Activated naive CD8-positive, alpha-beta T cell treated with anti-CD3 and anti-CD28 coated beads for 36 hours (primary cell): Measurements from ENCODE around the gene FAXDC2. TPM values are rescaled to one million over a fixed set of nuclear protein-coding genes. Genes with fewer than 3 reads are reported as not detected.
A peak's percentile ranks its signal among the peaks of the same experiment; 100 is the strongest.
"Not testable (repeated sequence)": the region's sequence is repeated elsewhere in the genome, so short reads cannot be mapped to it uniquely, and the experiment has no call there.

Source experiments
- DNase-seq: peaks from one replicate; pipeline ENCODE4 v3.0.0; 2021
- H3K27ac Mint-ChIP-seq: one replicate; pipeline ENCODE4 v1.8.0; 2022; ENCODE audit warnings: mild to moderate bottlenecking, moderate library complexity, mixed read lengths
- H3K27me3 Mint-ChIP-seq: one replicate; pipeline ENCODE4 v1.8.0; 2022; ENCODE audit warnings: mild to moderate bottlenecking, mixed read lengths
- H3K36me3 Mint-ChIP-seq: one replicate; pipeline ENCODE4 v1.8.0; 2021; ENCODE audit warnings: mild to moderate bottlenecking, mixed read lengths
- H3K4me1 Mint-ChIP-seq: one replicate; pipeline ENCODE4 v1.8.0; 2021; ENCODE audit warnings: mixed read lengths
- H3K4me3 Mint-ChIP-seq: one replicate; pipeline ENCODE4 v1.8.0; 2022; ENCODE audit warnings: mild to moderate bottlenecking, moderate library complexity, mixed read lengths
- H3K9me3 Mint-ChIP-seq: one replicate; pipeline ENCODE4 v1.8.0; 2022; ENCODE audit warnings: mixed read lengths
- total RNA-seq, 2 experiments: library from RNA; stranded (reverse); gene quantifications; one replicate each; pipeline ENCODE4 v1.2.3, GENCODE V29; 2021

The FAXDC2 gene
- total RNA-seq, 2 experiments from 2014 or later = 0.08 TPM; not detected in 1

DNA sequence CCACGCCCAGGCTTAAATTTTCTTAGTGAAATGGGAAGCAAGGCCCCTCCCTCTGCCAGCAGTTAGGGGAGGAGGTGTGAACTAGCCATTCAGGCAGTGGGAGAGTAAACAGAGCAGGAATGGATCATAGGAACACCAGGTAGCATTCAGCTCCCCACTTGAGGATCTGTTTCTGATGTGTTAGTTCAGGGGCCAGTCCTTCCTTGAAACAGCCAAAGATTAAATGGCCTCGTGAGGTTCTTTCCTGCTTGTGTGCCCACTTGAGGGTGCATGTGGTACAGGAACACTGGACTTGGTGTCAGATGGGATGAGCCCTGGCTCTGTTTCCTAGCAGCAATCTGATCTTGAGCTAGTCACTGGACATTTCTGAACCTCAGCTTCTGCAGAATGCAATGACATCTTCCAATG is 21.2 kb downstream of the FAXDC2 start:
- Mint-ChIP-seq H3K9me3 (no peaks in the 10 kb centered on the region), H3K36me3 (peaks cover 34% of the 10 kb centered on the region), H3K4me1 (peaks cover 27% of the 10 kb centered on the region), H3K27ac (peak overlapping the region; percentile 20), H3K27me3 (no peaks in the 10 kb centered on the region), H3K4me3 (no peak overlapping the region)
- DNase-seq = no peak

- Mint-ChIP-seq H3K27ac (no peak overlapping the region), H3K4me1 (peaks cover 13% of the 10 kb centered on the region), H3K9me3 (no peaks in the 10 kb centered on the region), H3K27me3 (no peaks in the 10 kb centered on the region), H3K4me3 (no peak overlapping the region), H3K36me3 (peaks cover 20% of the 10 kb centered on the region)
- no peak for DNase-seq
Observed at GRCh38 chr5:154824070-154824469, 26.3 kb downstream of the FAXDC2 start.

DNA sequence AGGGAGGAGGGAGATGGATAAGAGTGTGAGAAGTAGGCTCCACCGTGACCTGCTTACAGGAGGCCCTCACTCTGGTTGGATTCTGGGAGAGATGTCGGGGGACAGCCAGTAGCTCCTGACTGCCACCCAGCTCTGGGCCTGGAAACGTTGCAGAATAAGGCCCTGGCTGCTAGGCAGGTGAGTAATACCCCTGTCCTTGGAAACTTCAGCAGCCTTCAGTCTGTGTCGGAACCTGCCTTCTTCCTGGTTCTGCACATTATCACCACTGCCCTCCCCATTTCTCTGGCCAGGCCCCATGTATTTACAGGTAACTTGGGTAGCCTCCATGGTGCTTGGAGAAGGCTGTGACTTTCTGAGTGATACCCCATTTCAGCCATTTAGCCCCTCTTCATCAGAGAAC is 26.8 kb downstream of the FAXDC2 start:
- H3K27me3 Mint-ChIP-seq = no peaks in the 10 kb centered on the region
- no peaks in the 10 kb centered on the region for H3K9me3 Mint-ChIP-seq
- H3K4me3 Mint-ChIP-seq = no peak overlapping the region
- peak overlapping the region; percentile 61 for H3K27ac Mint-ChIP-seq
- H3K36me3 Mint-ChIP-seq = peaks cover 25% of the 10 kb centered on the region
- no peak for DNase-seq
- peaks cover 12% of the 10 kb centered on the region for H3K4me1 Mint-ChIP-seq

DNA sequence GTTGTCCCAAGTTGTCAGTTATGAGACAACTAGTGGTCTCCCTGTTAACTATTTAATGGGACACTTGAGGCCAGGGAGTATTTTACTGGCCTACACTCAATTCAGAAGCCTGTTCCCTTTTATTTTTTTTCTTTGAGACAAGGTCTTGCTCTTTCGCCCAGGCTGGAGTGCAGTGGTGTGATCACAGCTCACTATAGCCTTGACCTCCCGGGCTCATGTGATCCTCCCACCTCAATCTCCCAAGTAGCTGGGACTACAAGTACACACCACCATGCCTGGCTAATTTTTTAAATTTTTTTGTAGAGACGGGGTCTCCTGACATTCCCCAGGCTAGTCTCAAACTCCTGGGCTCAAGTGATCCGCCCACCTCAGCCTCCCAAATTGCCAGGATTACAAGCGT is 27.5 kb downstream of the FAXDC2 start:
- H3K27me3 Mint-ChIP-seq, H3K27ac Mint-ChIP-seq, H3K4me1 Mint-ChIP-seq, H3K4me3 Mint-ChIP-seq, DNase-seq, H3K9me3 Mint-ChIP-seq: not testable (repeated sequence)
- H3K36me3 Mint-ChIP-seq = peaks cover 21% of the 10 kb centered on the region

DNA sequence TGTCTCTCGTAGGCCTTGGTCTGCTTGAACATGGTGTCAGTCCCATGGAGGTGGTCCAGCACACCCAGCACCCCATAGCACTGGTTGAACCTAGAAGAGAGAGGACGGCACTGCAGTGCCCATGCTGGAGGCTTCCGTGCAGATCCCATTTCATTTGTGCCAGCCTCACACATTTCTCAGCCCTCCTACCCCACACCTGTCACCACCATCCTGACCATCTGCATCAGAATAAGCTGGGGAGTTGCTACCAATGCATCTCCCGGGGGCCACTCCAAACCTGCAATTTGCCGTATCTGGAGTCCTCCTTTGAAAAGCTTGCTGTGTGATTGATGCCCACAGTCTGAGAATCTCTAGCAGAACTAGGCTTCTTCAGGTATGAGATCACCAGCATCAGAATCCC is 30.0 kb downstream of the FAXDC2 start:
- peaks cover 25% of the 10 kb centered on the region for H3K36me3 Mint-ChIP-seq
- H3K4me1 Mint-ChIP-seq = peaks cover 3% of the 10 kb centered on the region

DNA sequence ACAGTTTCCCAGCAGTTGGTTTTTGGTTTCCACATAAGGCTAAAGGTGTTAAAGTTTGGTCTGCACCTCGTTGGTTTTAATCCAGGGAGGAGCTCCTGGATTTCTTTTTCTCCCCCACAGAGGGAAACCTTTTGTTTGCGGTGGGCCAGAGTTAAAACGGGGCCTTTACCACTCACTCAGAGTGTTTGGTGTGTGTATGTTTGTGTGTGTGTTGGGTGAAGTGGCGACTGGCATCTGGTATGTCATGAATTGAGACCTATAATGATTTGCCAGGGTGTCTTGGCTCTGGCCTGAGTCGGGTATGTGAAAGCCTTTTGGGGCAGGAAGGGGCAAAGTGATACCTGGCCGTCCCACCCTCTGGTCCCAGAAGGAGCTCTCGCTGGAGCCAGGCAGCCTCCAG is 30.9 kb downstream of the FAXDC2 start:
- Mint-ChIP-seq H3K4me1 (peaks cover 3% of the 10 kb centered on the region), H3K27me3 (no peaks in the 10 kb centered on the region), H3K9me3 (no peaks in the 10 kb centered on the region), H3K4me3 (no peak overlapping the region), H3K36me3 (peaks cover 32% of the 10 kb centered on the region), H3K27ac (peak overlapping the region; percentile 23)
- no peak for DNase-seq

More for the DNA sequence above, 30.0 kb downstream of the FAXDC2 start:
- H3K9me3 Mint-ChIP-seq = no peaks in the 10 kb centered on the region
- H3K4me3 Mint-ChIP-seq = no peak overlapping the region
- H3K27ac Mint-ChIP-seq = no peak overlapping the region
- H3K27me3 Mint-ChIP-seq = no peaks in the 10 kb centered on the region
- DNase-seq = no peak

DNA sequence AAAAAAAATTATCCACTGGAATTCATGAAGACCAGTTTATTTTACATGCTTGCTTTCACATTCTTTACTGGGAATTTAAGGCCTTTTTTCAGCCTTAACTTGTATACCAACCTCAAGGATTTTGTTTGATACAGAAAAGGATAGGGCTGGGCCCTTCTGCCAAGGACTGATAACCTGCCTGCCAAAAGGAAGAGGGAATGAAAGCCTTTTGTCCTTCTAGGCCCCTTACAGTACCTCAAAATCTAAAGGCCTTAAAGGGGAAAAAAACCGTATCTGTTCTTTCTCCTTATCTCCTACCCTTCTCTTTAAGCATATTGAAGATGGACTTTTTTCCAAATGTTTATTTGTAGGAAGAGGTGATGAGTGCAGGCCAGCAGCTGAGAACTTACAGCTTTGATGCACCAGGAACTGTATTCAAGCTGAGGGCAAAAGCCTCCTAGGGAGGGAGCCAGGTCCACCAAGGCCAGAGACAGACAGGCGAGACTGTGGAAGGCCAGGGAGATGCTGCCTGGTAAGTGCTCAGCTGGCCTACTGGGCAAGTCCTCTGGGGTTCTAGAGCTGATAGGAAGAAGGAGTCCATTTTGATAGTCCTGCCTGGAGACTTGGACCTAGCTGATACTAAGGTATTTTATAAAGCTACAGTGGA is 31.8 kb downstream of the FAXDC2 start:
- no peak overlapping the region for H3K27ac Mint-ChIP-seq
- H3K36me3 Mint-ChIP-seq = peaks cover 34% of the 10 kb centered on the region
- H3K9me3 Mint-ChIP-seq = no peaks in the 10 kb centered on the region
- no peak for DNase-seq
- H3K27me3 Mint-ChIP-seq = no peaks in the 10 kb centered on the region
- H3K4me3 Mint-ChIP-seq = no peak overlapping the region
- peaks cover 6% of the 10 kb centered on the region for H3K4me1 Mint-ChIP-seq

DNA sequence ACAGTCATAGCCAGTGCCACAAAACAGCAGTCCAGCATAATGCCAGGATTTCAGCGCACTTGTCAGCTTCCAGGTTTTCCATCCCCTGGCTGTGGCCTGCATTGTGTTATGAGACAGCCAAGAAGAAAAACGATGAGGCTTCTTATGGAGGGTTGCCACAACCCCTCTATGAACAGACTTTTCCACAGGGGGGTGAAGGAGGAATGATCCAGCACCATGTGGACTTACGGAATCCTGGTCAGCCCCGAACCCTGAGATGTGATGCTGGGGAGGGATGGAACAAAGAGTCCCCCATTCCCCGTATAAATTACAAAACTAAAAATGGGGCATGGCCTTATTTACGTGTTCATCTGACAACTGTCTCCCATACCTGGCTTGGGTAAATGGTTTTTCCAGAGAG is 32.6 kb downstream of the FAXDC2 start:
- no peaks in the 10 kb centered on the region for H3K27me3 Mint-ChIP-seq
- H3K4me3 Mint-ChIP-seq = no peak overlapping the region
- no peaks in the 10 kb centered on the region for H3K9me3 Mint-ChIP-seq
- H3K27ac Mint-ChIP-seq = peak overlapping the region; percentile 20
- H3K36me3 Mint-ChIP-seq = peaks cover 35% of the 10 kb centered on the region
- H3K4me1 Mint-ChIP-seq = peaks cover 14% of the 10 kb centered on the region
- DNase-seq = no peak

GRCh38 chr5:154816891-154817492 is 33.4 kb downstream of the FAXDC2 start:
- Mint-ChIP-seq H3K4me3 (no peak overlapping the region), H3K36me3 (peaks cover 41% of the 10 kb centered on the region), H3K9me3 (no peaks in the 10 kb centered on the region), H3K27ac (peak overlapping the region; percentile 8), H3K4me1 (peaks cover 21% of the 10 kb centered on the region), H3K27me3 (no peaks in the 10 kb centered on the region)
- no peak for DNase-seq

DNA sequence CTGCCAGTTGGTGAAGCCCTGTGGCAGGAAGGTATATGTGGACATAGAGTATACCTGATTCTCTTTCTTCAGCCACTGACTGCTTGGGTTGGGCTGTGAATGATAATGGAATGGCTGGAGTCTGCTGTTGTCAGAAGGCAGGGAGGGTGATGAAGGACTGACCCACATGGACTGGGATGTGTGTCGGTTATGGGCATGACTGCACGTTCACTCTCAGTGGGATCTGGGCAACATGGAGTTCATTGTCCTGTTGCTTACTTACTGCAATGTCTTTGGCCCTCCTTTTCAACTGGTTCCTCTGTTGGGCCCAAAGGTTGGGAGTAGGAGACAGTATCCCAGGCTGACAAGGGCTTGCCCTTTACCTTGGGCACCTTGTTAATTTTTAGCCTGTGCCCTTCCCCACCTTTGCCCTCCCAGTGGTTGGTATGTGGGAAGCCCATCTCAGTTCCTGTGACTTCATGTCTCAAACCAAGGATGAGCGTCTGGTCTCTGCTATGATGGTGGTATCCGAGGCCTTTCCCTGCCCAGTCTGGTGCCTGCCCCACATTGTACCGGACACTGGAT is 34.6 kb downstream of the FAXDC2 start:
- Mint-ChIP-seq H3K27ac (peak overlapping the region; percentile 16), H3K36me3 (peaks cover 51% of the 10 kb centered on the region)

DNA sequence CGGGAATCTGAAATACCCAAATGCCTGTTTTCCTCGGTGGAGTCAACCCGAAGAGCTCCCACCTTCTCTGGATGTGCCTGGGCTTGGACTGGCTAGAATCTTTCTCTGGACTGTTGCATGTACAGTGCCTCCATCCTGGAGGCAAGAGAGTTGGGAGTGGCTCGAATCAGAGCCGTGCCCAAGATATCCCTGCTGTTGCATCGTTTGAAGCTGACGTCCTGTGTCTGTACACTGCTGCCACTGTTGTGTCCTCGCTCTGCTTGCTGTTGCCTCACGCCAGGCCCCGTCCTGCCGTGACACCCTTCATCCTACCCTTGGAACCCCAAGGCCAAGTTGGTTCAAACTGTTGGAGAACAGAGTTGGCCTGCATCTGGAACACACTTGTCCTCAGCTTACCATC is 35.4 kb downstream of the FAXDC2 start:
- peaks cover 29% of the 10 kb centered on the region for H3K4me1 Mint-ChIP-seq
- no peak overlapping the region for H3K4me3 Mint-ChIP-seq
- no peaks in the 10 kb centered on the region for H3K27me3 Mint-ChIP-seq
- DNase-seq = no peak
- H3K27ac Mint-ChIP-seq = peak overlapping the region; percentile 75
- no peaks in the 10 kb centered on the region for H3K9me3 Mint-ChIP-seq
- H3K36me3 Mint-ChIP-seq = peaks cover 51% of the 10 kb centered on the region

More for the DNA sequence above, 34.6 kb downstream of the FAXDC2 start:
- Mint-ChIP-seq H3K9me3 (no peaks in the 10 kb centered on the region), H3K4me1 (peaks cover 30% of the 10 kb centered on the region), H3K27me3 (no peaks in the 10 kb centered on the region), H3K4me3 (no peak overlapping the region)
- DNase-seq = no peak

DNA sequence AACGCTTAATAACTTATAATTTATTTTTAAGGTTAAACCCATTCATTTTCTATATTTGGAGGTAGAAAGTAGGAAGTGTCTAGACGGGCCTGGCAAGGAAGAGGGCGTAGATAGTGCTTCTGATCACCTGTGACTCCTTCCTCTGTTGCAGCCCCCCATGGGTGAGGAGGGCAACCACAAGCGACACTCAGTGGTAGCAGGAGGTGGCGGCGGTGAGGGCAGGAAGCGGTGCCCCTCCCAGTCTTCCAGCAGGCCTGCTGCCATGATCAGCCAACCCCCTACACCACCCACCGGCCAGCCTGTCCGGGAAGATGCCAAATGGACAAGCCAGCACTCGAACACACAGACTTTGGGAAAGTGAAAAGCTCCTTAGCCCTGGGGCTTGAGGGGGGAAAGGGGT is 36.7 kb downstream of the FAXDC2 start:
- peaks cover 29% of the 10 kb centered on the region for H3K4me1 Mint-ChIP-seq
- no peak overlapping the region for H3K4me3 Mint-ChIP-seq
- H3K27me3 Mint-ChIP-seq = no peaks in the 10 kb centered on the region
- H3K27ac Mint-ChIP-seq = peak overlapping the region; percentile 67
- DNase-seq = peak; percentile 26
- no peaks in the 10 kb centered on the region for H3K9me3 Mint-ChIP-seq
- peaks cover 47% of the 10 kb centered on the region for H3K36me3 Mint-ChIP-seq

DNA sequence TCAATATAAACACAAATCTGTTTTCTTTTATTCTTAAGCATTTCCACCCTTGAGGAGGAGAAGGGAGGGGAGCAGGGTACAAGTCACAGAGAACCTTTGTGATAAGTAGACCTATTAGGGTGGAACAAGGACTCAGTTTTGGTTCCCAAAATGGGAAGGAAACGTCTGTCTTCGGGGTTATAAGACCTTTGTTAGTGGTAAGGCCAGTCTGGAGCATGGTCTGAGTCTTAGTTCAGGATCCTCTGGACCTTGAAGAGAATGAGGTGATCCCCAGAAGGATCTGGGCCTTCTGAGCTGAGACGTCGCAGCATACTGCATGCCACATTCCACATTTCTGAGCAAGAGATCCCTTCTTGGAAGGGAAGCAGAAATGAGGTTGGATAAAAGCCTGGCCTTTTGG is 37.2 kb downstream of the FAXDC2 start:
- peaks cover 48% of the 10 kb centered on the region for H3K36me3 Mint-ChIP-seq
- peak overlapping the region; percentile 67 for H3K27ac Mint-ChIP-seq
- H3K9me3 Mint-ChIP-seq = no peaks in the 10 kb centered on the region

DNA sequence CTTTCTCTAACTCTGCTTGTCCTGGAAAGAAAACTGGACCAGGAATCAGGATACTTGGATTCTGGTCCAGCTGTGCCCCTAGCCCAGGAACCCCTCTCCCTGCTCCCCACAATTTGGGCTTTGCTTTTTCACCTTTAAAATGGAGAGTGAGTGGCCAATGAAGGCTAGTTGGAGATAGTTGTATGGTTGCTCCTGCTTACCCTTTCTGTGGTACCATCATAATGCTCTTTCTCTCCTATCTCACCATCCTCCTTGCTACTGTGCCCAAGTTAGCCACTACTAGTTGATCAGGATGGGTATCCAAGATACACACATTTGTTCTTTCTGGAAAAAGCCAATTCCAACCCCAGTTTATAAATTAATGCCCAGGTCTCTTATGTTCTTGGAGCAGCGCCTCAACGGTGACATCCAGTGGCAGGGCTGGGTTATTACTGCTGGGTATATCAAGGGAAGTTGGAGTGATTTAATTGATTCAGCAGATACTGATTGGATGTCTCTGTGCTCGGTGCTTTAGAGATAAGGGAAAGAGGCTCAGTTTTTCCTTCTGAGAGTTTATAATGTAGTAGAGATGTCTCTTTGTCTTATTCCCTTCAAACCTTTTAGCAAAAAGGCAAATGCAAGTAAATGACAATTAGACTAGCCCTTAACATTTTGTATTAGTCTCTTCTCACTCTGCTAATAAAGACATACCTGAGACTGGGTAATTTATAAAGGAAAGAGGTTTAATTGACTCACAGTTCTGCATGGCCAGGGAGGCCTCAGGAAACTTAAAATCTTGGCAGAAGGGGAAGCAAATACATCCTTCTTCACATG is 38.5 kb downstream of the FAXDC2 start:
- H3K9me3 Mint-ChIP-seq = no peaks in the 10 kb centered on the region
- H3K4me3 Mint-ChIP-seq = no peak overlapping the region
- peak; percentile 60 for DNase-seq
- H3K27me3 Mint-ChIP-seq = no peaks in the 10 kb centered on the region
- peak overlapping the region; percentile 42 for H3K27ac Mint-ChIP-seq
- H3K36me3 Mint-ChIP-seq = peaks cover 49% of the 10 kb centered on the region
- H3K4me1 Mint-ChIP-seq = peaks cover 29% of the 10 kb centered on the region

More for the DNA sequence above, 37.2 kb downstream of the FAXDC2 start:
- no peak for DNase-seq
- Mint-ChIP-seq H3K27me3 (no peaks in the 10 kb centered on the region), H3K4me3 (no peak overlapping the region), H3K4me1 (peaks cover 29% of the 10 kb centered on the region)

GRCh38 chr5:154811239-154811638 is 39.2 kb downstream of the FAXDC2 start:
- H3K4me3 Mint-ChIP-seq = no peak overlapping the region
- peaks cover 28% of the 10 kb centered on the region for H3K4me1 Mint-ChIP-seq
- peaks cover 43% of the 10 kb centered on the region for H3K36me3 Mint-ChIP-seq
- H3K27ac Mint-ChIP-seq = peak overlapping the region; percentile 32
- H3K9me3 Mint-ChIP-seq = no peaks in the 10 kb centered on the region
- no peak for DNase-seq
- no peaks in the 10 kb centered on the region for H3K27me3 Mint-ChIP-seq
